HepG2 (cell line): ENCODE results near the gene TBC1D16. TPM values are rescaled to one million over a fixed set of nuclear protein-coding genes. Genes with fewer than 3 reads are reported as not detected.
A peak's percentile ranks its signal among the peaks of the same experiment; 100 is the strongest.

Experiments used
- ARID4A ChIP-seq: sonication (generic); formaldehyde crosslinking; IDR thresholded peaks from 2 replicates; pipeline ENCODE4 v1.5.0; 2020; ENCODE audit warnings: mild to moderate bottlenecking, missing genetic modification reagents, borderline replicate concordance
- ATAD3A ChIP-seq: sonication (generic); formaldehyde crosslinking; IDR thresholded peaks from 2 replicates; pipeline ENCODE4 v1.4.0; 2020; ENCODE audit warnings: missing genetic modification reagents
- ATRX ChIP-seq: sonication (generic); formaldehyde crosslinking; IDR thresholded peaks from 2 replicates; pipeline ENCODE4 v1.4.0; 2020; ENCODE audit warnings: missing genetic modification reagents, borderline replicate concordance
- CCAR2 ChIP-seq: fragments of 200-400 bp; formaldehyde crosslinking; optimal IDR thresholded peaks from 2 replicates; pipeline ENCODE3; 2018; ENCODE audit warnings: low read depth, mild to moderate bottlenecking, low read length, moderate library complexity
- CHD4 ChIP-seq: fragments of 200-600 bp; sonication (generic); IDR thresholded peaks from 2 replicates; pipeline ENCODE4 v1.7.0; 2017; ENCODE audit warnings: mild to moderate bottlenecking, low read length, borderline replicate concordance
- HDAC1 ChIP-seq: sonication (generic); formaldehyde crosslinking; IDR thresholded peaks from 2 replicates; pipeline ENCODE4 v1.5.1; 2020; ENCODE audit warnings: mild to moderate bottlenecking, missing genetic modification reagents
- HMGXB4 ChIP-seq, 2 experiments: sonication (generic) in 1 of 2; formaldehyde crosslinking in 1 of 2; IDR thresholded peaks; 2 replicates each; pipeline versions ENCODE4 v1.4.0 to v1.6.1; 2018 to 2020; ENCODE audit warnings: missing genetic modification reagents in 2 of 2, borderline replicate concordance in 1 of 2, low read depth in 1 of 2, mild to moderate bottlenecking in 1 of 2, missing biosample characterization in 1 of 2
- JUND ChIP-seq: sonication (generic); formaldehyde crosslinking; IDR thresholded peaks from 2 replicates; pipeline ENCODE4 v1.8.0; 2022; ENCODE audit warnings: mild to moderate bottlenecking, missing genetic modification reagents
- KDM3A ChIP-seq: IDR thresholded peaks from 2 replicates; pipeline ENCODE4 v1.6.1; 2018; ENCODE audit warnings: low read depth, missing compliant biosample characterization
- KLF12 ChIP-seq: sonication (generic); formaldehyde crosslinking; IDR thresholded peaks from 2 replicates; pipeline ENCODE4 v1.4.0; 2020; ENCODE audit warnings: missing genetic modification reagents, borderline replicate concordance
- NR2F2 ChIP-seq: IDR thresholded peaks from 2 replicates; pipeline ENCODE4 v1.6.1; 2012; ENCODE audit warnings: low read depth, inconsistent platforms, borderline replicate concordance
- SALL1 ChIP-seq: sonication (generic); formaldehyde crosslinking; IDR thresholded peaks from 2 replicates; pipeline ENCODE4 v1.8.0; 2022; ENCODE audit warnings: mild to moderate bottlenecking, missing genetic modification reagents
- SOX6 ChIP-seq, 2 experiments: fragments of 450-650 bp in 1 of 2; sonication (generic) in 1 of 2; formaldehyde crosslinking in 1 of 2; IDR thresholded peaks; 2 replicates each; pipeline versions ENCODE4 v1.4.0 to v1.6.1; 2017 to 2020; ENCODE audit warnings: antibody characterized with exemption in 1 of 2, mild to moderate bottlenecking in 1 of 2, missing genetic modification reagents in 1 of 2
- ZBTB33 ChIP-seq: sonication (generic); formaldehyde crosslinking; IDR thresholded peaks from 2 replicates; pipeline ENCODE4 v1.4.0; 2020; ENCODE audit warnings: missing genetic modification reagents
- ZBTB38 ChIP-seq: sonication (generic); formaldehyde crosslinking; IDR thresholded peaks from 2 replicates; pipeline ENCODE4 v1.5.1; 2020; ENCODE audit warnings: mild to moderate bottlenecking, missing genetic modification reagents
- ZNF841 ChIP-seq: sonication (generic); formaldehyde crosslinking; IDR thresholded peaks from 2 replicates; pipeline ENCODE4 v1.8.1; 2023; ENCODE audit warnings: missing genetic modification reagents, borderline replicate concordance
- polyA plus RNA-seq, 8 experiments: library from polyadenylated mRNA; depleted of rRNA in 3 of 8; stranded (reverse) in 7 of 8; unstranded in 1 of 8; fragments of >200 nt; fragmentation: Illumina TruSeq in 4 of 8; extraction: Trizol in 4 of 8; gene quantifications; 2 replicates each; pipeline versions ENCODE4 v1.2.1 to v1.2.3, GENCODE V29; 2011 to 2016; ENCODE audit warnings: low read depth in 4 of 8, missing spikeins in 1 of 8, mixed read lengths in 1 of 8; ENCODE audit not compliant: insufficient read depth in 1 of 8
- total RNA-seq, 5 experiments: library from RNA; depleted of rRNA; stranded (reverse); fragments of >200 nt; fragmentation: Illumina TruSeq; extraction: Trizol; gene quantifications; 2 replicates each; pipeline ENCODE4 v1.2.3, GENCODE V29; 2016; ENCODE audit warnings: low read depth in 1 of 5
- TF ChIP-seq, protein P1 (sequence below): sonication (generic); formaldehyde crosslinking; IDR thresholded peaks from 2 replicates; pipeline ENCODE4 v1.5.1; 2020; ENCODE audit warnings: mild to moderate bottlenecking, moderate library complexity, missing genetic modification reagents

TBC1D16 gene
- total and polyA plus RNA-seq, 2 of the 13 experiments (the other 11 are each of a cell fraction or from before 2014, with no cell fraction given) = 14.9 to 24.9 TPM

DNA sequence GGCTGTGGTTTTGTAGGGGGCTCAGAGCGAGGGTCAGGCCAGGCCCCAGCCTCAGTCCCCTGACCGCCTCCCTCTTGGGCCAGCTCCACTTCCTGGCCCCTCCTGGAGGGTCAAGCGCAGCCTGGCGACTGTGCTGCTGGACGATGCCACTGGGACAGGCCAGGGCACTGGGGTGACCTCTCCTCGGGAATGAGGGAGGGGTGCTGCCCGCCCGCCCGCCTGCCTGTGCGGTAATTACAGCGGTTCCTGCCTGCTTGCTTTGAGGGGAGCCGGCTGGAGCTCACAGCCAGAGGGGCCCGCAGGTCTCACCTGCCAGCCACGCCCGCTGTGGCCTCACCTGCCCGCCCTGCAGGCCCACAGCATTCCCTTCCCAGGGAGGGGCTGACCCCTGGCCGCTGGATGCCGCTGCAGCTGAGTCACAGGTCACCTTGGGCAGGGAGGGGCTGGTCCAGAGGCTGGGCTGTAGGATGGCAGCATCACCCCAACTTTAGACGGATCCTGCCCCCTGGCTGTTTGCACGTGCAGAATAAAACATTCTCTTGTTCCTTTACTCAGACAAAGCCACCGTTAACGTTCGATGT lies 119.7 kb downstream of the TBC1D16 start (continued):
- TF ChIP-seq CHD4 (no peak), HDAC1 (CRISPR knock-in tag) (peak; percentile 49; the same call in 1 of the 2 replicates), ATRX (CRISPR knock-in tag) (no peak), KLF12 (CRISPR knock-in tag) (no peak), NR2F2 (peak; percentile 54; the same call in 1 of the 2 replicates), CCAR2 (no peak), ZBTB33 (CRISPR knock-in tag) (0 out of 2 replicates have a peak, but pooled peaks have one; percentile 33), KDM3A (CRISPR knock-in tag) (no peak), ATAD3A (CRISPR knock-in tag) (no peak), SOX6 (IDR thresholded peaks at IDR 0.05) (no peak), SOX6 (CRISPR knock-in tag; IDR thresholded peaks at IDR 0.05) (peak; percentile 60), ARID4A (CRISPR knock-in tag) (peak; percentile 16; the same call in 1 of the 2 replicates), JUND (CRISPR knock-in tag) (peak; percentile 87; the same call in 1 of the 2 replicates), SALL1 (CRISPR knock-in tag) (peak; percentile 52; the same call in 1 of the 2 replicates), ZBTB38 (CRISPR knock-in tag) (0 out of 2 replicates have a peak, but pooled peaks have one; percentile 25), ZNF841 (no peak), HMGXB4 (CRISPR knock-in tag; IDR thresholded peaks at IDR 0.05; ENCODE audit: borderline replicate concordance in 1 of 2, low read depth in 1 of 2) (no peak)
- TF ChIP-seq, protein P1, sequence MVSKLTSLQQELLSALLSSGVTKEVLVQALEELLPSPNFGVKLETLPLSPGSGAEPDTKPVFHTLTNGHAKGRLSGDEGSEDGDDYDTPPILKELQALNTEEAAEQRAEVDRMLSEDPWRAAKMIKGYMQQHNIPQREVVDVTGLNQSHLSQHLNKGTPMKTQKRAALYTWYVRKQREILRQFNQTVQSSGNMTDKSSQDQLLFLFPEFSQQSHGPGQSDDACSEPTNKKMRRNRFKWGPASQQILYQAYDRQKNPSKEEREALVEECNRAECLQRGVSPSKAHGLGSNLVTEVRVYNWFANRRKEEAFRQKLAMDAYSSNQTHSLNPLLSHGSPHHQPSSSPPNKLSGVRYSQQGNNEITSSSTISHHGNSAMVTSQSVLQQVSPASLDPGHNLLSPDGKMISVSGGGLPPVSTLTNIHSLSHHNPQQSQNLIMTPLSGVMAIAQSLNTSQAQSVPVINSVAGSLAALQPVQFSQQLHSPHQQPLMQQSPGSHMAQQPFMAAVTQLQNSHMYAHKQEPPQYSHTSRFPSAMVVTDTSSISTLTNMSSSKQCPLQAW = 0 out of 2 replicates have a peak, but pooled peaks have one; percentile 29
